ENCODE results near the gene CAMSAP1. TPM values are rescaled to one million over a fixed set of nuclear protein-coding genes. Genes with fewer than 3 reads are reported as not detected.

CAMSAP1 gene
- total RNA-seq, 1 donor from 2014 or later: 34.8 TPM

DNA sequence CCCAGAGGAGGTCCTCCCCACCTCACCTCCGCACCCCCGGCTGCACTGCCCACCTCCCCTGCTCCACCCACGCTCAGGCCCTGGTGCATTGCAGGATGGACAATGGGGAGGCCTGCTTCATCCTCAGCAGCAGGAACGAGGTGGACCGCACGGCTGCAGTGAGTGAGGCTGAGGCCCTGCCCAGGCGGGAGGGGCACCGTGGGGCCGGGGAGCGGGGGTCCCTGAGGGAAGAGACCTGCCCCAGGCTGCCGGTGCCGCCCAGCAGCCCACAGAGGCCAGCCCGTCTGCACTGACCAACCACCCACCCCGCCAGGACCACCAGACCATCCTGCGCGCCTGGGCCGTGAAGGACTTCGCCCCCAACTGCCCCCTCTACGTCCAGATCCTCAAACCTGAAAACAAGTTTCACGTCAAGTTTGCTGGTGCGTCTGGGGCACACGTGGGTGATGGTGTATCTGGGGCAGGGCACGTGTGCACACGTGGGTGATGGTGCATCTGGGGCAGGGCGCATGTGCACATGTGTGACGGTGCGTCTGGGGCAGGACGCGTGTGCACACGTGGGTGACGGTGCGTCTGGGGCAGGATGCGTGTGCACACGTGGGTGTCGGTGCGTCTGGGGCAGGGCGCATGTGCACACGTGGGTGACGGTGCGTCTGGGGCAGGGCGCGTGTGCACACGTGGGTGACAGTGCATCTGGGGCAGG lies 138.7 kb downstream of the CAMSAP1 start:
- peaks cover 9% of the 10 kb centered on the region for H3K9me3 Mint-ChIP-seq (ENCODE audit: unreplicated experiment)

DNA sequence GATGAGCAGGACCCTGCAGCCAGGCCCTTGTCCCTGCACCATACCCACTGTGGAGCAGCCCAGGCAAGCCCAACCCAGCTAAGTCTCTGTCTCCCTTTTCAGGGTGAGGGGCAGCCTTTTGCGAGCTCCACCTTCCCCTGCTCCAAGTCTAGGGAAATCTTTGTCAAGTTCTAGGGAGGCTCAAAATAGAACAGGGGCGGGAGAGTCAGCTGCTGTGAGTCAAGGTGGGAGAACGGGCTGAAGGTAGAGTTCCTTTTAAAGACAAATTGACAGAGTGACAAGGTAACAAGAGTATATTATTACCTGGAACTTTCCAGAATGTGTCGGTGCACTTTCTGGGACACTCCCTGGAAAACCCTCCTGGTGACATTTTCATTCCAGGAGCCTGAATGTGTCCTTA lies 140.6 kb downstream of the CAMSAP1 start:
- Mint-ChIP-seq H3K27me3 (ENCODE audit: low read depth, unreplicated experiment) (peaks cover 10% of the 10 kb centered on the region), H3K9me3 (ENCODE audit: unreplicated experiment) (peaks cover 9% of the 10 kb centered on the region), H3K36me3 (ENCODE audit: low read depth, unreplicated experiment) (no peaks in the 10 kb centered on the region), H3K27ac (ENCODE audit: unreplicated experiment) (no peak overlapping the region), H3K4me1 (ENCODE audit: low read depth, unreplicated experiment) (no peaks in the 10 kb centered on the region), H3K4me3 (ENCODE audit: unreplicated experiment) (no peak overlapping the region)
- H3K4me2 ChIP-seq (ENCODE audit: low read length): no peak overlapping the region
- no peak for TF ChIP-seq EZH2 (IDR thresholded peaks at IDR 0.05; ENCODE audit: insufficient read depth, low read length)
- TF ChIP-seq, protein P1, sequence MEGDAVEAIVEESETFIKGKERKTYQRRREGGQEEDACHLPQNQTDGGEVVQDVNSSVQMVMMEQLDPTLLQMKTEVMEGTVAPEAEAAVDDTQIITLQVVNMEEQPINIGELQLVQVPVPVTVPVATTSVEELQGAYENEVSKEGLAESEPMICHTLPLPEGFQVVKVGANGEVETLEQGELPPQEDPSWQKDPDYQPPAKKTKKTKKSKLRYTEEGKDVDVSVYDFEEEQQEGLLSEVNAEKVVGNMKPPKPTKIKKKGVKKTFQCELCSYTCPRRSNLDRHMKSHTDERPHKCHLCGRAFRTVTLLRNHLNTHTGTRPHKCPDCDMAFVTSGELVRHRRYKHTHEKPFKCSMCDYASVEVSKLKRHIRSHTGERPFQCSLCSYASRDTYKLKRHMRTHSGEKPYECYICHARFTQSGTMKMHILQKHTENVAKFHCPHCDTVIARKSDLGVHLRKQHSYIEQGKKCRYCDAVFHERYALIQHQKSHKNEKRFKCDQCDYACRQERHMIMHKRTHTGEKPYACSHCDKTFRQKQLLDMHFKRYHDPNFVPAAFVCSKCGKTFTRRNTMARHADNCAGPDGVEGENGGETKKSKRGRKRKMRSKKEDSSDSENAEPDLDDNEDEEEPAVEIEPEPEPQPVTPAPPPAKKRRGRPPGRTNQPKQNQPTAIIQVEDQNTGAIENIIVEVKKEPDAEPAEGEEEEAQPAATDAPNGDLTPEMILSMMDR (IDR thresholded peaks at IDR 0.05; ENCODE audit: insufficient read depth, low read depth, low read length): no peak
- H3K9ac ChIP-seq (ENCODE audit: low read length): no peak overlapping the region
- no peak overlapping the region for H3K27ac ChIP-seq (ENCODE audit: low read depth, low read length)
- DNase-seq (ENCODE audit: low read depth) (no peak), FAIRE-seq (no peak)
- H3K9me3 ChIP-seq (ENCODE audit: insufficient read depth, low read depth, low read length): peaks cover 12% of the 10 kb centered on the region
- no peaks in the 10 kb centered on the region for H3K36me3 ChIP-seq (ENCODE audit: insufficient read depth, low read length)
- H3K4me1 ChIP-seq (ENCODE audit: insufficient read depth, low read length): no peaks in the 10 kb centered on the region
- H3K79me2 ChIP-seq (ENCODE audit: insufficient read depth, low read length): no peaks in the 10 kb centered on the region
- no peaks in the 10 kb centered on the region for H4K20me1 ChIP-seq (ENCODE audit: insufficient read depth, low read length)
- no peak overlapping the region for H3K4me3 ChIP-seq (ENCODE audit: insufficient read depth, low read depth, low read length)
- H3K27me3 ChIP-seq (ENCODE audit: insufficient read depth, low read length): no peaks in the 10 kb centered on the region
- no peak overlapping the region for H2AFZ ChIP-seq (ENCODE audit: low read depth, low read length)

More for the DNA sequence above, 138.7 kb downstream of the CAMSAP1 start:
- no peak overlapping the region for H3K4me2 ChIP-seq (ENCODE audit: low read length)
- H3K36me3 ChIP-seq (ENCODE audit: insufficient read depth, low read length): no peaks in the 10 kb centered on the region
- FAIRE-seq (no peak), DNase-seq (ENCODE audit: low read depth) (no peak)
- Mint-ChIP-seq H3K36me3 (ENCODE audit: low read depth, unreplicated experiment) (no peaks in the 10 kb centered on the region), H3K27me3 (ENCODE audit: low read depth, unreplicated experiment) (peaks cover 5% of the 10 kb centered on the region), H3K4me3 (ENCODE audit: unreplicated experiment) (no peak overlapping the region), H3K4me1 (ENCODE audit: low read depth, unreplicated experiment) (no peaks in the 10 kb centered on the region), H3K27ac (ENCODE audit: unreplicated experiment) (peak overlapping the region; percentile 9)
- H2AFZ ChIP-seq (ENCODE audit: low read depth, low read length): no peak overlapping the region
- no peak overlapping the region for H3K27ac ChIP-seq (ENCODE audit: low read depth, low read length)
- no peaks in the 10 kb centered on the region for H3K27me3 ChIP-seq (ENCODE audit: insufficient read depth, low read length)
- H3K4me3 ChIP-seq (ENCODE audit: insufficient read depth, low read depth, low read length): no peak overlapping the region
- no peaks in the 10 kb centered on the region for H3K4me1 ChIP-seq (ENCODE audit: insufficient read depth, low read length)
- H4K20me1 ChIP-seq (ENCODE audit: insufficient read depth, low read length): no peaks in the 10 kb centered on the region
- H3K9me3 ChIP-seq (ENCODE audit: insufficient read depth, low read depth, low read length): peaks cover 12% of the 10 kb centered on the region
- no peak for TF ChIP-seq EZH2 (IDR thresholded peaks at IDR 0.05; ENCODE audit: insufficient read depth, low read length)
- TF ChIP-seq, protein P1 (IDR thresholded peaks at IDR 0.05; ENCODE audit: insufficient read depth, low read depth, low read length): no peak
- H3K79me2 ChIP-seq (ENCODE audit: insufficient read depth, low read length): no peaks in the 10 kb centered on the region
- no peak overlapping the region for H3K9ac ChIP-seq (ENCODE audit: low read length)

DNA sequence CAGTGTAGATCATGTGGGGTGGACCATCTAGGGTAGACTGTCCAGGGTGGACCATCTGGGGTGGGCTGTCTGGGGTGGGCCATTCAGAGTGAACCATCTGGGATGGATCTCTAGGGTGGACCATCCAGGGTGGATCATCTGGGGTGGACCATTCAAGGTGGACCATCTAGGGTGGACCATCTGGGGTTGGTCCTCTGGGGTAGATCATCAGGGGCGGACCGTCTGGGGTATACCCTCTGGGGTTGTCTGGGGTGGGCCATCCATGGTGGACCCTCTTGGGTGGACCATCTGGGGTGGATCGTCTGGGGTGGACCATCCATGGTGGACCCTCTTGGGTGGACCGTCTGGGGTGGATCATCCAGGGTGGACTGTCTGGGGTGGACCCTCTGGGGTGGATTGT lies 141.1 kb downstream of the CAMSAP1 start:
- no peaks in the 10 kb centered on the region for H3K4me1 Mint-ChIP-seq (ENCODE audit: low read depth, unreplicated experiment)
- DNase-seq (ENCODE audit: low read depth): no peak

More for the DNA sequence above, 141.1 kb downstream of the CAMSAP1 start:
- no peak overlapping the region for H3K4me3 ChIP-seq (ENCODE audit: insufficient read depth, low read depth, low read length)
- Mint-ChIP-seq H3K27me3 (ENCODE audit: low read depth, unreplicated experiment) (peaks cover 15% of the 10 kb centered on the region), H3K36me3 (ENCODE audit: low read depth, unreplicated experiment) (no peaks in the 10 kb centered on the region), H3K9me3 (ENCODE audit: unreplicated experiment) (peaks cover 9% of the 10 kb centered on the region), H3K4me3 (ENCODE audit: unreplicated experiment) (no peak overlapping the region), H3K27ac (ENCODE audit: unreplicated experiment) (no peak overlapping the region)
- no peaks in the 10 kb centered on the region for H3K27me3 ChIP-seq (ENCODE audit: insufficient read depth, low read length)
- peaks cover 12% of the 10 kb centered on the region for H3K9me3 ChIP-seq (ENCODE audit: insufficient read depth, low read depth, low read length)
- H3K4me1 ChIP-seq (ENCODE audit: insufficient read depth, low read length): no peaks in the 10 kb centered on the region
- no peak overlapping the region for H3K4me2 ChIP-seq (ENCODE audit: low read length)
- no peak overlapping the region for H3K27ac ChIP-seq (ENCODE audit: low read depth, low read length)
- no peak overlapping the region for H3K9ac ChIP-seq (ENCODE audit: low read length)
- no peaks in the 10 kb centered on the region for H3K36me3 ChIP-seq (ENCODE audit: insufficient read depth, low read length)
- FAIRE-seq: no peak
- no peak overlapping the region for H2AFZ ChIP-seq (ENCODE audit: low read depth, low read length)
- H3K79me2 ChIP-seq (ENCODE audit: insufficient read depth, low read length): no peaks in the 10 kb centered on the region
- H4K20me1 ChIP-seq (ENCODE audit: insufficient read depth, low read length): no peaks in the 10 kb centered on the region
- TF ChIP-seq EZH2 (IDR thresholded peaks at IDR 0.05; ENCODE audit: insufficient read depth, low read length): no peak
- TF ChIP-seq, protein P1 (IDR thresholded peaks at IDR 0.05; ENCODE audit: insufficient read depth, low read depth, low read length): no peak
